Panc1 (cell line): ENCODE measurements around the gene BCL2. TPM values are rescaled to one million over a fixed set of nuclear protein-coding genes. Genes with fewer than 3 reads are reported as not detected.

Experiments
- ATAC-seq: fragments of 200-7000 bp; cut with Tn5 transposase; 2 replicates; pipeline ENCODE4 v1.9.1; 2020; ENCODE audit warnings: mild to moderate bottlenecking, moderate library complexity
- BruUV-seq: library from RNA; stranded (reverse); fragments of 400-500 nt; replicated peaks from 2 replicates; lab custom pipeline; 2021; lab: Mats Ljungman, UMichigan
- CTCF ChIA-PET: fragments of 300-600 bp; sonication (Branson Sonifier 250); formaldehyde crosslinking; loops from one replicate; lab custom pipeline; 2022; ENCODE audit warnings: antibody characterized with exemption; lab: Charles Lee
- POLR2A ChIA-PET: fragments of 300-600 bp; sonication (Branson Sonifier 250); formaldehyde crosslinking; loops from one replicate; lab custom pipeline; 2022; ENCODE audit warnings: antibody characterized with exemption; lab: Charles Lee
- DNase-seq: peaks from one replicate; pipeline ENCODE4 v3.0.0-alpha.2; 2010; ENCODE audit warnings: low read depth, low spot score
- H3K27ac ChIP-seq: 2 replicates; pipeline ENCODE4 v1.5.1; 2011; ENCODE audit warnings: mild to moderate bottlenecking, low read length, inconsistent platforms
- H3K27me3 ChIP-seq: fragments of 200-500 bp; sonication (Bioruptor generic); 2 replicates; pipeline ENCODE4 v1.6.0; 2014; ENCODE audit warnings: low read length, inconsistent platforms; ENCODE audit not compliant: control insufficient read depth, insufficient read depth
- H3K36me3 ChIP-seq: fragments of 200-500 bp; sonication (Bioruptor generic); 2 replicates; pipeline ENCODE4 v1.5.1; 2014; ENCODE audit warnings: inconsistent platforms, mild to moderate bottlenecking, low read length, moderate library complexity; ENCODE audit not compliant: control insufficient read depth, insufficient read depth
- H3K4me1 ChIP-seq: 2 replicates; pipeline ENCODE4 v1.5.1; 2011; ENCODE audit warnings: inconsistent platforms, mild to moderate bottlenecking, low read length, moderate library complexity; ENCODE audit not compliant: control insufficient read depth, insufficient read depth
- H3K4me3 ChIP-seq, 2 experiments: 2 replicates each; pipeline ENCODE4 v1.5.1; 2011 to 2012; ENCODE audit warnings: low read depth in 2 of 2, low read length in 2 of 2, mild to moderate bottlenecking in 2 of 2, inconsistent platforms in 1 of 2, moderate library complexity in 1 of 2
- H3K9me3 ChIP-seq: fragments of 200-500 bp; sonication (Bioruptor generic); 2 replicates; pipeline ENCODE4 v1.5.1; 2014; ENCODE audit warnings: low read depth, mild to moderate bottlenecking, inconsistent platforms, low read length, moderate library complexity; ENCODE audit not compliant: control insufficient read depth, insufficient read depth
- POLR2AphosphoS5 ChIP-seq: IDR thresholded peaks from 2 replicates; pipeline ENCODE4 v1.6.1; 2012; ENCODE audit warnings: mild to moderate bottlenecking, low read depth, low read length, moderate library complexity
- SIN3A ChIP-seq: IDR thresholded peaks from 2 replicates; pipeline ENCODE4 v1.6.1; 2012; ENCODE audit warnings: low read depth, mild to moderate bottlenecking, low read length, moderate library complexity, borderline replicate concordance; ENCODE audit not compliant: insufficient read depth
- TCF7L2 ChIP-seq: IDR thresholded peaks from 2 replicates; pipeline ENCODE4 v1.6.1; 2011; ENCODE audit warnings: mild to moderate bottlenecking, low read depth, low read length, inconsistent platforms
- in situ Hi-C: cut with HindIII; loops from 2 replicates; pipeline ENCODE4 v1.10.0; 2016; ENCODE audit warnings: low sequenced_read_pairs, low pct_unique_long_range_greater_than_20kb
- intact Hi-C: fragments of 100-400 bp; cut with micrococcal nuclease; formaldehyde crosslinking; loops from one replicate; pipeline ENCODE4 v1.10.0; 2022; ENCODE audit not compliant: unreplicated experiment
- total RNA-seq: library from RNA; stranded (reverse); gene quantifications from one replicate; pipeline ENCODE4 v1.2.1, GENCODE V29; 2021; ENCODE audit not compliant: unreplicated experiment
- TF ChIP-seq, protein P1 (sequence below), 2 experiments: IDR thresholded peaks; 2 replicates each; pipeline ENCODE4 v1.6.1; 2011 to 2012; ENCODE audit warnings: low read depth in 2 of 2, control low read depth in 1 of 2, low read length in 1 of 2, mild to moderate bottlenecking in 1 of 2, moderate library complexity in 1 of 2; ENCODE audit not compliant: insufficient read depth in 1 of 2
- TF ChIP-seq, protein P2 (sequence below): fragments of 450-650 bp; IDR thresholded peaks from 2 replicates; pipeline ENCODE4 v1.5.1; 2017; ENCODE audit warnings: mild to moderate bottlenecking

Gene BCL2
- total RNA-seq, 1 experiment from 2014 or later: 0.72 TPM

DNA sequence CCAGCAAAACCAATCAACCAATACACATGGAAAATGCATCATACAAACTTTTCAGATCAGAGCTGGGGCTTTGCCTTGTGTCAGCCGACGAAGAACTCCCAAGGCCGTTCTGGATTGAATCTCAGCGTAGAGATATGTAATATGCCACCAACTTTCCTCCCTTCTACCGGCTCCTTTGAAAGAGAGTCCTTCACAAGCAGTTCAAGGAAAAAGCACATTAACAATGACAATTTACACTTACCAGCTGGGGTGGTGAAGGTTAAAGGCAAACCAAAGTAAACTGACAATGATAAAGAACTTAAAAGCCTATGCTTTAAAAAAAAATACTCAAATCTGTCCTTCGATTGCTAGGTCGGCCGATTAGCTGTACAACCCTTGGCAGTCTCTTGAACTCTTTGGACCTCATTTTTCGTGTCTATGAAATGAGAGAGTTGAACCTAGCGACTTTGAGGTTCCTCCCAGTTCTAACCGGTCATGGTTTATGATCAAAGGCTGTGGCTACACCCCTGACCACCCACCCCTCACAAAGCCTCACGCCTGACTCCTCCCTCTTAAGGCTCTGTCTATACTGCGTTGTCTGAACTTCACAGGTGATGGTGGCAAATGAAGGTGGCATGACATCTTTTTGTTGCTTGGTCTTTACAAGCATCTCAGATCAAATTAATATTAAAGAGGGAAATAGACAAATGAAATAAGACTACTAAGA lies 46.2 kb downstream of the BCL2 start:
- in situ Hi-C loops: no loop called here
- Histone ChIP-seq H3K4me1 (no peaks in the 10 kb centered on the region), H3K4me3 (no peak overlapping the region), H3K27ac (no peak overlapping the region), H3K27me3 (peaks cover 4% of the 10 kb centered on the region; the same call in 1 of the 2 replicates), H3K36me3 (no peaks in the 10 kb centered on the region), H3K9me3 (no peaks in the 10 kb centered on the region)
- no peak for ATAC-seq
- CTCF ChIA-PET: no interaction called here
- no TSS peak for BruUV-seq
- DNase-seq: no peak
- intact Hi-C loops: no loop called here
- no peak for TF ChIP-seq TCF7L2
- no peak for TF ChIP-seq POLR2AphosphoS5
- TF ChIP-seq, protein P1, sequence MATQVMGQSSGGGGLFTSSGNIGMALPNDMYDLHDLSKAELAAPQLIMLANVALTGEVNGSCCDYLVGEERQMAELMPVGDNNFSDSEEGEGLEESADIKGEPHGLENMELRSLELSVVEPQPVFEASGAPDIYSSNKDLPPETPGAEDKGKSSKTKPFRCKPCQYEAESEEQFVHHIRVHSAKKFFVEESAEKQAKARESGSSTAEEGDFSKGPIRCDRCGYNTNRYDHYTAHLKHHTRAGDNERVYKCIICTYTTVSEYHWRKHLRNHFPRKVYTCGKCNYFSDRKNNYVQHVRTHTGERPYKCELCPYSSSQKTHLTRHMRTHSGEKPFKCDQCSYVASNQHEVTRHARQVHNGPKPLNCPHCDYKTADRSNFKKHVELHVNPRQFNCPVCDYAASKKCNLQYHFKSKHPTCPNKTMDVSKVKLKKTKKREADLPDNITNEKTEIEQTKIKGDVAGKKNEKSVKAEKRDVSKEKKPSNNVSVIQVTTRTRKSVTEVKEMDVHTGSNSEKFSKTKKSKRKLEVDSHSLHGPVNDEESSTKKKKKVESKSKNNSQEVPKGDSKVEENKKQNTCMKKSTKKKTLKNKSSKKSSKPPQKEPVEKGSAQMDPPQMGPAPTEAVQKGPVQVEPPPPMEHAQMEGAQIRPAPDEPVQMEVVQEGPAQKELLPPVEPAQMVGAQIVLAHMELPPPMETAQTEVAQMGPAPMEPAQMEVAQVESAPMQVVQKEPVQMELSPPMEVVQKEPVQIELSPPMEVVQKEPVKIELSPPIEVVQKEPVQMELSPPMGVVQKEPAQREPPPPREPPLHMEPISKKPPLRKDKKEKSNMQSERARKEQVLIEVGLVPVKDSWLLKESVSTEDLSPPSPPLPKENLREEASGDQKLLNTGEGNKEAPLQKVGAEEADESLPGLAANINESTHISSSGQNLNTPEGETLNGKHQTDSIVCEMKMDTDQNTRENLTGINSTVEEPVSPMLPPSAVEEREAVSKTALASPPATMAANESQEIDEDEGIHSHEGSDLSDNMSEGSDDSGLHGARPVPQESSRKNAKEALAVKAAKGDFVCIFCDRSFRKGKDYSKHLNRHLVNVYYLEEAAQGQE (IDR thresholded peaks at IDR 0.05; ENCODE audit: insufficient read depth in 1 of 2, low read depth in 2 of 2, low read length in 1 of 2): no peak
- TF ChIP-seq, protein P2, sequence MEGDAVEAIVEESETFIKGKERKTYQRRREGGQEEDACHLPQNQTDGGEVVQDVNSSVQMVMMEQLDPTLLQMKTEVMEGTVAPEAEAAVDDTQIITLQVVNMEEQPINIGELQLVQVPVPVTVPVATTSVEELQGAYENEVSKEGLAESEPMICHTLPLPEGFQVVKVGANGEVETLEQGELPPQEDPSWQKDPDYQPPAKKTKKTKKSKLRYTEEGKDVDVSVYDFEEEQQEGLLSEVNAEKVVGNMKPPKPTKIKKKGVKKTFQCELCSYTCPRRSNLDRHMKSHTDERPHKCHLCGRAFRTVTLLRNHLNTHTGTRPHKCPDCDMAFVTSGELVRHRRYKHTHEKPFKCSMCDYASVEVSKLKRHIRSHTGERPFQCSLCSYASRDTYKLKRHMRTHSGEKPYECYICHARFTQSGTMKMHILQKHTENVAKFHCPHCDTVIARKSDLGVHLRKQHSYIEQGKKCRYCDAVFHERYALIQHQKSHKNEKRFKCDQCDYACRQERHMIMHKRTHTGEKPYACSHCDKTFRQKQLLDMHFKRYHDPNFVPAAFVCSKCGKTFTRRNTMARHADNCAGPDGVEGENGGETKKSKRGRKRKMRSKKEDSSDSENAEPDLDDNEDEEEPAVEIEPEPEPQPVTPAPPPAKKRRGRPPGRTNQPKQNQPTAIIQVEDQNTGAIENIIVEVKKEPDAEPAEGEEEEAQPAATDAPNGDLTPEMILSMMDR: no peak
- TF ChIP-seq SIN3A: no peak
- POLR2A ChIA-PET: no interaction called here

DNA sequence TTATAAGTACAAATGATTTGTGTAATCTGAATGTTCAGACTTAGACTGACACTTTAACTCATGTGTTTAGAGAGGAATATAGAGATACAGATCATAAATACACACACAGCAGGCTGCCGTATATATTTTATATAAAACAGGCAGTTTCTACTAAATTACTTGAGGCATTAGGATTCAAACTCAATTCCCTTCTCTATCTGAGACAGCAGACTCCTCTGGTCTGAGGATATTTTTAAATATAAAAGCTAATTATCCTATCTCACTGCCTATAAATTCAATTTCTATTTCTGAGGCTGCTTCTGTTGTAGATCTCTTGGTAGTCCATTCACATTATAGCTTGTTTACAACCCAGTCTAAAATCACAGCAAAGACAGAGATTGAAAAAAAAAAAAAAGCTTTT lies 46.9 kb downstream of the BCL2 start:
- no peaks in the 10 kb centered on the region for H3K4me1 ChIP-seq
- ChIA-PET POLR2A (no interaction called here), CTCF (no interaction called here)
- in situ Hi-C loops: no loop called here
- ATAC-seq (no peak), DNase-seq (no peak)
- H3K36me3 ChIP-seq: no peaks in the 10 kb centered on the region
- H3K9me3 ChIP-seq: no peaks in the 10 kb centered on the region
- peaks cover 4% of the 10 kb centered on the region; the same call in 1 of the 2 replicates for H3K27me3 ChIP-seq
- H3K4me3 ChIP-seq: no peak overlapping the region
- intact Hi-C loops: no loop called here
- no TSS peak for BruUV-seq
- no peak for TF ChIP-seq TCF7L2
- TF ChIP-seq, protein P1 (IDR thresholded peaks at IDR 0.05; ENCODE audit: insufficient read depth in 1 of 2, low read depth in 2 of 2, low read length in 1 of 2): no peak
- no peak overlapping the region for H3K27ac ChIP-seq
